GM13977 (cell line): ENCODE data around the gene GUCY1A2.

Experiments
- DNase-seq: peaks from one replicate; pipeline ENCODE4 v3.0.0; 2012; ENCODE audit warnings: low spot score
- CTCF ChIP-seq: IDR thresholded peaks from 2 replicates; pipeline ENCODE4 v1.5.1; 2012; ENCODE audit warnings: mild to moderate bottlenecking, control low read depth; ENCODE audit not compliant: insufficient read depth; ENCODE audit errors: extremely low read depth, missing control alignments
- in situ Hi-C: fragments of 300-500 bp; cut with MboI; formaldehyde crosslinking; loops from one replicate; pipeline ENCODE4 v1.12.0; 2022; ENCODE audit warnings: low sequenced_read_pairs, low pct_unique_long_range_greater_than_20kb, mixed read lengths, inconsistent platforms; ENCODE audit not compliant: unreplicated experiment

GUCY1A2 gene

GRCh38 chr11:106708348-106708747 lies 309.9 kb downstream of the GUCY1A2 start:
- DNase-seq = no peak
- in situ Hi-C loops = no loop called here
- no peak for TF ChIP-seq CTCF

GRCh38 chr11:106706355-106706754 lies 311.9 kb downstream of the GUCY1A2 start:
- no peak for DNase-seq
- no peak for TF ChIP-seq CTCF
- in situ Hi-C loops = no loop called here

GRCh38 chr11:106702805-106703204 lies 315.5 kb downstream of the GUCY1A2 start:
- in situ Hi-C loops = no loop called here
- DNase-seq = no peak
- no peak for TF ChIP-seq CTCF

- no peak for TF ChIP-seq CTCF
- in situ Hi-C loops = no loop called here
- no peak for DNase-seq
Measured at GRCh38 chr11:106697058-106697457, 321.2 kb downstream of the GUCY1A2 start.

- no peak for TF ChIP-seq CTCF
- in situ Hi-C loops = no loop called here
- DNase-seq = no peak
Measured at GRCh38 chr11:106695506-106695905, 322.8 kb downstream of the GUCY1A2 start.

GRCh38 chr11:106694501-106694900 lies 323.8 kb downstream of the GUCY1A2 start:
- no peak for DNase-seq
- in situ Hi-C loops = no loop called here
- no peak for TF ChIP-seq CTCF

- in situ Hi-C loops = no loop called here
- TF ChIP-seq CTCF = no peak
- no peak for DNase-seq
Measured at GRCh38 chr11:106691807-106692365, 326.4 kb downstream of the GUCY1A2 start.
